ENCODE results near the gene ECPAS. TPM values are rescaled to one million over a fixed set of nuclear protein-coding genes. Genes with fewer than 3 reads are reported as not detected.
"Not testable (repeated sequence)": the region's sequence is repeated elsewhere in the genome, so short reads cannot be mapped to it uniquely, and the experiment has no call there.

Gene ECPAS
- total and polyA plus RNA-seq, 7 donors = 17.4 to 92.8 (median 61.4) TPM

DNA sequence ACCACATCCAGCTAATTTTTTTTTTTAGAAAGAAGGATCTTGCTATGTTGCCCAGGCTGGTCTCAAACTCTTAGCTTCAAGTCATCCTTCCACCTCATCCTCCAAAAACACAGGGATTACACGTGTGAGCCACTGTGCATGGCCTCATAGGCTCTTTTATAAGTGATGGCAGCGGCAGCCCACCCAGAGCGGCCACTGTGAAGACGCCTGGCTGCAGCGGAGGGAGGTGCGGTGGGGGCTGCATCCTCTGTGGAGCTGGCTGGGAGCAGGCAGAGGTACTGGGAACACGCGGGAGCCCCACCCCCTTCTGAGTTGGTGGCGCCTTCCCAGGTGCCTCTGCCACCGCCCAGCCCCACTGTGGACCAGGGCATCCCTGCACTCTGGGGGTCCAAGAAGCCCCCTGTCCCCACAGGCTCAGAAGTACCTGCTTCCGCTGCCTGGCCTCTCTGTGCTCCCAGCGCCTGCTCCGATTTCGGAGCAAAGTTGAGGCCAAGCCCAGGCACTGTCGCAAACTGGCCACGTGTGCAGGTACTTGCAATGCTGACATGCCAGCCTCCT lies 16.9 kb upstream of the ECPAS start:
- H3K27ac ChIP-seq = no peak overlapping the region
- intact Hi-C loops (cut with DNase I) = no loop called here
- H3K4me3 ChIP-seq = no peak overlapping the region
- WGBS, 2 donors = 94 to 96% methylated on average over 16 of the region's 16 CpGs
- no peak for TF ChIP-seq POLR2AphosphoS5 (IDR thresholded peaks at IDR 0.05)
- no peak for TF ChIP-seq EP300 (IDR thresholded peaks at IDR 0.05)
- TF ChIP-seq POLR2A (IDR thresholded peaks at IDR 0.05) = no peak
- TF ChIP-seq, protein P1, sequence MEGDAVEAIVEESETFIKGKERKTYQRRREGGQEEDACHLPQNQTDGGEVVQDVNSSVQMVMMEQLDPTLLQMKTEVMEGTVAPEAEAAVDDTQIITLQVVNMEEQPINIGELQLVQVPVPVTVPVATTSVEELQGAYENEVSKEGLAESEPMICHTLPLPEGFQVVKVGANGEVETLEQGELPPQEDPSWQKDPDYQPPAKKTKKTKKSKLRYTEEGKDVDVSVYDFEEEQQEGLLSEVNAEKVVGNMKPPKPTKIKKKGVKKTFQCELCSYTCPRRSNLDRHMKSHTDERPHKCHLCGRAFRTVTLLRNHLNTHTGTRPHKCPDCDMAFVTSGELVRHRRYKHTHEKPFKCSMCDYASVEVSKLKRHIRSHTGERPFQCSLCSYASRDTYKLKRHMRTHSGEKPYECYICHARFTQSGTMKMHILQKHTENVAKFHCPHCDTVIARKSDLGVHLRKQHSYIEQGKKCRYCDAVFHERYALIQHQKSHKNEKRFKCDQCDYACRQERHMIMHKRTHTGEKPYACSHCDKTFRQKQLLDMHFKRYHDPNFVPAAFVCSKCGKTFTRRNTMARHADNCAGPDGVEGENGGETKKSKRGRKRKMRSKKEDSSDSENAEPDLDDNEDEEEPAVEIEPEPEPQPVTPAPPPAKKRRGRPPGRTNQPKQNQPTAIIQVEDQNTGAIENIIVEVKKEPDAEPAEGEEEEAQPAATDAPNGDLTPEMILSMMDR (IDR thresholded peaks at IDR 0.05) = no peak
- H3K36me3 ChIP-seq = no peaks in the 10 kb centered on the region
- DNase-seq = no peak
- no peaks in the 10 kb centered on the region for H3K4me1 ChIP-seq
- no peaks in the 10 kb centered on the region for H3K9me3 ChIP-seq
- H3K27me3 ChIP-seq = no peaks in the 10 kb centered on the region

- H3K36me3 ChIP-seq; H3K27me3 ChIP-seq; H3K4me1 ChIP-seq; H3K27ac ChIP-seq; DNase-seq; H3K9me3 ChIP-seq; intact Hi-C loops (cut with DNase I); H3K4me3 ChIP-seq: not testable (repeated sequence)
- WGBS, 2 donors = 90 to 94% methylated on average over 2 of the region's 2 CpGs
Observed at GRCh38 chr9:111497196-111497595, 13.0 kb upstream of the ECPAS start.

- TF ChIP-seq POLR2A (IDR thresholded peaks at IDR 0.05) = peak in 1 of 2 donors; percentile 1
- no peak for TF ChIP-seq EP300 (IDR thresholded peaks at IDR 0.05)
- H3K27ac ChIP-seq = peak overlapping the region; percentile 98 to 100 (median 99)
- no peaks in the 10 kb centered on the region for H3K27me3 ChIP-seq
- H3K9me3 ChIP-seq = no peaks in the 10 kb centered on the region
- WGBS, 2 donors = 0 to 2% methylated on average over 4 of the region's 4 CpGs
- intact Hi-C loops (cut with DNase I) = loop anchor here (5.0 to 10.0 kb wide), 3 partner anchors 590 to 898 kb away; partner anchors contain the start of genes HSDL2 and PTBP3
- peak overlapping the region; percentile 50 to 95 (median 77) for H3K4me3 ChIP-seq
- DNase-seq = no peak
- peaks cover 0 to 32% (median 20%) of the 10 kb centered on the region in 4 donors for H3K4me1 ChIP-seq
- no peaks in the 10 kb centered on the region for H3K36me3 ChIP-seq
Observed at GRCh38 chr9:111484572-111484894, 350 bp upstream of the ECPAS start.

DNA sequence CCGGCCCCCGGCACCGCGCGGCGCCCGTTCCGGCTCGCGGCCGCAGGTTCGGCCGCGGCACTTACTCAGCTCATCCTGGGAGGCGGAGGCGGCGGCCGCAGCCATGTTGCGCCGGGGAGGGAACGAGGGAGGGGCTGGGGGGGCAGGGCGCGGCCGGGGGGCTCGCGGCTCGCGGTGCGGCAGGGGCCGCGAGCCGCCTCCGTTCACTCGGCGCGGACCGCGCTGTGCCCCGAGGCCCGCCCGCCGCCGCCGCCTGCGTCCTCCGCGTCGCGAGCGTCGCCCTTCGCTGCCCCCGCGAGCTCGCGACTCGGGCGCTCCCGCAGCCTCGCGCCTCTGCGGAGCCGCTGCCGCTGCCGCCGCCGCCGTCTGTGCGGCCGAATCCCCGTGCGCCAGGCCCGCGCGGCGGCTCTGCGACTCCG lies 735 bp downstream of the ECPAS start:
- peak overlapping the region; percentile 68 to 98 (median 90) for H3K4me3 ChIP-seq
- H3K27ac ChIP-seq = peak overlapping the region; percentile 98 to 100 (median 99)
- TF ChIP-seq, protein P1 (IDR thresholded peaks at IDR 0.05) = no peak
- TF ChIP-seq POLR2A (IDR thresholded peaks at IDR 0.05) (no peak), EP300 (IDR thresholded peaks at IDR 0.05) (no peak), POLR2AphosphoS5 (IDR thresholded peaks at IDR 0.05) (peak in 1 of 4 donors; percentile 3)
- no peaks in the 10 kb centered on the region for H3K36me3 ChIP-seq
- WGBS, 2 donors = 0 to 1% methylated on average over 78 of the region's 78 CpGs
- intact Hi-C loops (cut with DNase I) = loop anchor here (1.0 to 10.0 kb wide), 4 partner anchors 42 to 899 kb away; partner anchors contain the start of genes HSDL2, PTBP3 and ZNF483
- H3K4me1 ChIP-seq = peaks cover 0 to 41% (median 23%) of the 10 kb centered on the region in 4 donors
- no peak for DNase-seq
- H3K27me3 ChIP-seq = no peaks in the 10 kb centered on the region
- H3K9me3 ChIP-seq = no peaks in the 10 kb centered on the region

DNA sequence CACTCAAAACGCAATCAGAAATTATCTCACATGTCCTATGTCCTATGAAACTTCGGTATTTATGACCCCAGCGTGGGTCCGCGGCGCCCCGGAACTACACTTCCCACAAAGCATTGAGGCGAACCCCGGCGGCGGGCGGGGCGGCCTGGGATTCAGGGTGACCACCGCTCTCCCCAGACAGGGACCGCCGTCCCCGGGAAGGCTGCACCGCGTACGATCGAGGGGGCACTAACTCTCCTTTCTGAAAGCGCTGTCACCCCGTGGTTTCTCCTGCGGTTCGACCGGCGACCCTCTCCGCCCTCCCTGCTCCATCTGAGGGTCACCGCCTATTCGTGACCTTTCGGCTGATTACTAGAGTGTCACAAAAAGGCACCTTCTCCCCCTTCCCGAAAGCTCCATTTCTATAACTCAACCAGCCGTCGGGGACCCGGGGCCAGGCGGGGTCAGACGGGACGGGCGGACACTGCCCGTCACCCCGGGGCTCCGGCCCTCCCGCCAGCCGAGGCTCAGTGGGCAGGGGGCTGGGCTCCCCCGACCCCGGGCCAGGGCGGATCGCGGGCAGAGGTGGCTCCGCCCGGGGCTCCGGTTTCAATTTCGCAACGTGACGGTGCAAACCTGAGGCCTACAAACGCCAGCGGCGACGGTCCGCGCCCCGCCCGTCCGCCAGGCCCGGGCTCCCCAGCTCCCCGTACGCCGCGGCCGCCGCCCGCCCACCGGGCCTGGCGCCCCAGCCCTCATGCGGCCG lies 1.3 kb downstream of the ECPAS start:
- Histone ChIP-seq H3K4me1 (peaks cover 0 to 46% (median 26%) of the 10 kb centered on the region in 4 donors), H3K4me3 (peak overlapping the region; percentile 68 to 98 (median 90)), H3K27ac (peak overlapping the region; percentile 98 to 100 (median 99)), H3K9me3 (no peaks in the 10 kb centered on the region), H3K36me3 (no peaks in the 10 kb centered on the region), H3K27me3 (no peaks in the 10 kb centered on the region)
- intact Hi-C loops (cut with DNase I) = loop anchor here (1.0 to 10.0 kb wide), 4 partner anchors 42 to 899 kb away; partner anchors contain the start of genes HSDL2, PTBP3 and ZNF483
- peak; percentile 88 for DNase-seq
- 0 to 1% methylated on average over 76 of the region's 76 CpGs for WGBS, 2 donors
- no peak for TF ChIP-seq EP300 (IDR thresholded peaks at IDR 0.05)
- TF ChIP-seq POLR2AphosphoS5 (IDR thresholded peaks at IDR 0.05) = peak; percentile 82 to 91 (median 87)
- TF ChIP-seq, protein P1 (IDR thresholded peaks at IDR 0.05) = no peak
- peak; percentile 59 to 65 for TF ChIP-seq POLR2A (IDR thresholded peaks at IDR 0.05)
